Neural progenitor cell (in vitro differentiated cells): ENCODE measurements around the gene NFE2L1. TPM values are rescaled to one million over a fixed set of nuclear protein-coding genes. Genes with fewer than 3 reads are reported as not detected.

Experiments
- DNase-seq: peaks from one replicate; pipeline ENCODE4 v3.0.0-alpha.2; 2016; ENCODE audit warnings: low spot score
- H2AFZ ChIP-seq: fragments of 200-600 bp; sonication (generic); replicated peaks from 2 replicates; pipeline ENCODE4 v1.6.1; 2016; ENCODE audit warnings: antibody characterized with exemption
- H3F3A ChIP-seq: fragments of 200-600 bp; sonication (generic); 2 replicates; pipeline ENCODE4 v1.6.1; 2016; ENCODE audit warnings: antibody characterized with exemption, low read depth
- H3K27ac ChIP-seq: fragments of 200-600 bp; sonication (generic); 2 replicates; pipeline ENCODE4 v1.5.1; 2016; ENCODE audit warnings: mild to moderate bottlenecking
- H3K27me3 ChIP-seq: fragments of 200-600 bp; sonication (generic); 2 replicates; pipeline ENCODE4 v1.6.1; 2016; ENCODE audit warnings: mild to moderate bottlenecking, moderate library complexity
- H3K36me3 ChIP-seq: fragments of 200-600 bp; sonication (generic); 2 replicates; pipeline ENCODE4 v1.5.1; 2016
- H3K4me1 ChIP-seq: fragments of 200-600 bp; sonication (generic); 2 replicates; pipeline ENCODE4 v1.6.1; 2016; ENCODE audit warnings: mixed run types
- H3K4me2 ChIP-seq: fragments of 200-600 bp; sonication (generic); 2 replicates; pipeline ENCODE4 v1.6.1; 2016
- H3K4me3 ChIP-seq: fragments of 200-600 bp; sonication (generic); 2 replicates; pipeline ENCODE4 v1.5.1; 2016
- H3K79me2 ChIP-seq: fragments of 200-600 bp; sonication (generic); 2 replicates; pipeline ENCODE4 v1.6.1; 2016; ENCODE audit warnings: low read depth
- H3K9ac ChIP-seq: fragments of 200-600 bp; sonication (generic); 2 replicates; pipeline ENCODE4 v1.6.1; 2016
- H3K9me3 ChIP-seq: fragments of 200-600 bp; sonication (generic); 2 replicates; pipeline ENCODE4 v1.5.1; 2016; ENCODE audit warnings: low read depth
- H4K20me1 ChIP-seq: fragments of 200-600 bp; sonication (generic); 2 replicates; pipeline ENCODE4 v1.6.1; 2016; ENCODE audit warnings: low read depth
- H3K27ac Mint-ChIP-seq: 3 replicates; pipeline ENCODE4 v1.8.0; 2021; ENCODE audit warnings: mixed read lengths
- H3K27me3 Mint-ChIP-seq: 2 replicates; pipeline ENCODE4 v1.8.0; 2022; ENCODE audit warnings: low read depth, mild to moderate bottlenecking, inconsistent platforms, moderate library complexity, mixed read lengths; ENCODE audit not compliant: insufficient read depth
- H3K36me3 Mint-ChIP-seq: 3 replicates; pipeline ENCODE4 v1.8.0; 2021; ENCODE audit warnings: mixed read lengths
- H3K4me1 Mint-ChIP-seq: 3 replicates; pipeline ENCODE4 v1.8.0; 2021; ENCODE audit warnings: mixed read lengths
- H3K4me3 Mint-ChIP-seq: 3 replicates; pipeline ENCODE4 v1.8.0; 2021; ENCODE audit warnings: mild to moderate bottlenecking, moderate library complexity, mixed read lengths
- H3K9me3 Mint-ChIP-seq: 3 replicates; pipeline ENCODE4 v1.8.0; 2020; ENCODE audit warnings: mixed read lengths
- EZH2 ChIP-seq: fragments of 200-600 bp; sonication (generic); IDR thresholded peaks from 2 replicates; pipeline ENCODE4 v1.6.1; 2017; ENCODE audit warnings: antibody characterized with exemption, mild to moderate bottlenecking, moderate library complexity
- EZH2phosphoT487 ChIP-seq: fragments of 200-600 bp; sonication (generic); IDR thresholded peaks from 2 replicates; pipeline ENCODE4 v1.6.1; 2017; ENCODE audit warnings: antibody characterized with exemption
- total RNA-seq: library from RNA; depleted of rRNA; stranded (reverse); fragments of >200 nt; gene quantifications from 2 replicates; pipeline ENCODE4 v1.2.3, GENCODE V29; 2015; ENCODE audit warnings: low replicate concordance
- TF ChIP-seq, protein P1 (sequence below): fragments of 200-600 bp; sonication (generic); IDR thresholded peaks from 2 replicates; pipeline ENCODE4 v1.5.1; 2017; ENCODE audit warnings: antibody characterized with exemption, mild to moderate bottlenecking

Gene NFE2L1
- total RNA-seq, 1 donor from 2014 or later = 104 TPM

GRCh38 chr17:48062273-48062672, 14.1 kb downstream of the NFE2L1 start:
- no peak for DNase-seq
- Mint-ChIP-seq H3K27me3 (peaks cover 3% of the 10 kb centered on the region), H3K36me3 (peaks cover 49% of the 10 kb centered on the region), H3K27ac (no peak overlapping the region), H3K4me1 (peaks cover 13% of the 10 kb centered on the region), H3K4me3 (no peak overlapping the region), H3K9me3 (no peaks in the 10 kb centered on the region)
- Histone ChIP-seq H3K79me2 (peaks cover 10% of the 10 kb centered on the region), H4K20me1 (peaks cover 65% of the 10 kb centered on the region), H3K9ac (no peak overlapping the region), H3K4me2 (no peak overlapping the region), H3K4me3 (no peak overlapping the region), H2AFZ (no peak overlapping the region), H3K9me3 (no peaks in the 10 kb centered on the region), H3F3A (peaks cover 41% of the 10 kb centered on the region), H3K27ac (peak overlapping the region; percentile 53), H3K4me1 (no peaks in the 10 kb centered on the region), H3K36me3 (no peaks in the 10 kb centered on the region), H3K27me3 (no peaks in the 10 kb centered on the region)
- TF ChIP-seq EZH2phosphoT487 (no peak), EZH2 (no peak)
- TF ChIP-seq, protein P1, sequence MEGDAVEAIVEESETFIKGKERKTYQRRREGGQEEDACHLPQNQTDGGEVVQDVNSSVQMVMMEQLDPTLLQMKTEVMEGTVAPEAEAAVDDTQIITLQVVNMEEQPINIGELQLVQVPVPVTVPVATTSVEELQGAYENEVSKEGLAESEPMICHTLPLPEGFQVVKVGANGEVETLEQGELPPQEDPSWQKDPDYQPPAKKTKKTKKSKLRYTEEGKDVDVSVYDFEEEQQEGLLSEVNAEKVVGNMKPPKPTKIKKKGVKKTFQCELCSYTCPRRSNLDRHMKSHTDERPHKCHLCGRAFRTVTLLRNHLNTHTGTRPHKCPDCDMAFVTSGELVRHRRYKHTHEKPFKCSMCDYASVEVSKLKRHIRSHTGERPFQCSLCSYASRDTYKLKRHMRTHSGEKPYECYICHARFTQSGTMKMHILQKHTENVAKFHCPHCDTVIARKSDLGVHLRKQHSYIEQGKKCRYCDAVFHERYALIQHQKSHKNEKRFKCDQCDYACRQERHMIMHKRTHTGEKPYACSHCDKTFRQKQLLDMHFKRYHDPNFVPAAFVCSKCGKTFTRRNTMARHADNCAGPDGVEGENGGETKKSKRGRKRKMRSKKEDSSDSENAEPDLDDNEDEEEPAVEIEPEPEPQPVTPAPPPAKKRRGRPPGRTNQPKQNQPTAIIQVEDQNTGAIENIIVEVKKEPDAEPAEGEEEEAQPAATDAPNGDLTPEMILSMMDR = no peak

DNA sequence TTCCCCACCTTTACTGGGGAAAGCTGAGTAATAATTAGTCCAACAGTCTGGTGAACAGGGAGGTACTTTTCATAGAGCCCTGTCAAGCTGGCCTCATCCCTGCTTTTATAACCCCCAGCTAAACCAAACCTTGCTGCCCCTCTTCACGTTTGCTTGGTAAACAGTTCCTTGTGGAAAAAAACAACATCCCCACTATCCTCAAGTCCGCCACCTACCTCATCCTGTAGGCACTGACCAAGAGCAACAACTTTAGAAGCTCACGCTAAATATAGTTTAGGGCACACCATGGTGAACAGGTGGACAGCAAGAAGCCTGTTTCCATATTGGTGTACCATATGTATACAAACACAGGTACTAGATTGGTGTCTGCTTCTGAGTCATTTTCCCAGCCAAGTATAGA, 16.5 kb downstream of the NFE2L1 start:
- no peak overlapping the region for H3K9ac ChIP-seq
- no peak overlapping the region for H3K4me2 ChIP-seq
- Mint-ChIP-seq H3K36me3 (peaks cover 38% of the 10 kb centered on the region), H3K4me1 (peaks cover 13% of the 10 kb centered on the region), H3K27ac (no peak overlapping the region), H3K27me3 (peaks cover 3% of the 10 kb centered on the region), H3K9me3 (no peaks in the 10 kb centered on the region), H3K4me3 (no peak overlapping the region)
- H2AFZ ChIP-seq = no peak overlapping the region
- H3F3A ChIP-seq = peaks cover 57% of the 10 kb centered on the region
- no peaks in the 10 kb centered on the region for H3K9me3 ChIP-seq
- no peaks in the 10 kb centered on the region for H3K27me3 ChIP-seq
- H3K27ac ChIP-seq = no peak overlapping the region
- no peak for TF ChIP-seq EZH2
- TF ChIP-seq EZH2phosphoT487 = no peak
- TF ChIP-seq, protein P1 = no peak
- peaks cover 67% of the 10 kb centered on the region for H4K20me1 ChIP-seq
- H3K4me1 ChIP-seq = no peaks in the 10 kb centered on the region
- no peak overlapping the region for H3K4me3 ChIP-seq
- peaks cover 1% of the 10 kb centered on the region for H3K36me3 ChIP-seq
- no peak for DNase-seq
- H3K79me2 ChIP-seq = peaks cover 9% of the 10 kb centered on the region

DNA sequence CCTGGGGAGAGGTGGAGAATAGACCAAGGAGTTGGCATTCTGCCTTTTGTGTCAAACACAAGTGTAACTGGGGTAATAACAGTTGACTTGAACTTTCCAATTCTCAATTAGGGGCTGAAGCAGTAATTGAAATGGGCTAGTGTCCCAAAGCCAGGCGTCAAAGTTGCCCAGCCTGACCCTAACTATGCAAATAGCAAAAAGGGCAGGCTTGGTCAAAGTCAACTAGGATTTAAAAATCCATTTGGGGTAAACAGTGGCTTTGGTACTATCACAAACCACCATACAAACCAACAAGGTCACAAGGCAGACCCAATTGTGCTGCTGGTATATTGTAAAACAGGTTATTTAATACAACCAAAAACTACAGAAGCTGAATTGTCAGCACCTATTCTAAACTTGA, 18.0 kb downstream of the NFE2L1 start:
- peaks cover 56% of the 10 kb centered on the region for H4K20me1 ChIP-seq
- no peak overlapping the region for H3K9ac ChIP-seq
- H3K4me3 Mint-ChIP-seq = no peak overlapping the region
- peaks cover 34% of the 10 kb centered on the region for H3K36me3 Mint-ChIP-seq
- H3K36me3 ChIP-seq = peaks cover 3% of the 10 kb centered on the region
- no peak overlapping the region for H3K4me2 ChIP-seq
- no peaks in the 10 kb centered on the region for H3K4me1 ChIP-seq
- H3K4me3 ChIP-seq = no peak overlapping the region
- peaks cover 66% of the 10 kb centered on the region for H3F3A ChIP-seq
- peaks cover 3% of the 10 kb centered on the region for H3K27me3 Mint-ChIP-seq
- DNase-seq = no peak
- no peak overlapping the region for H3K27ac Mint-ChIP-seq
- no peaks in the 10 kb centered on the region for H3K9me3 ChIP-seq
- TF ChIP-seq EZH2 = no peak
- TF ChIP-seq, protein P1 = no peak
- TF ChIP-seq EZH2phosphoT487 = no peak
- H2AFZ ChIP-seq = no peak overlapping the region
- H3K9me3 Mint-ChIP-seq = no peaks in the 10 kb centered on the region
- H3K27me3 ChIP-seq = no peaks in the 10 kb centered on the region
- no peak overlapping the region for H3K27ac ChIP-seq
- peaks cover 13% of the 10 kb centered on the region for H3K4me1 Mint-ChIP-seq
- H3K79me2 ChIP-seq = peaks cover 9% of the 10 kb centered on the region
